ENCODE measurements around the gene ANKS1A. TPM values are rescaled to one million over a fixed set of nuclear protein-coding genes. Genes with fewer than 3 reads are reported as not detected.

ANKS1A gene
- polyA plus RNA-seq, 2 of the 4 experiments (the other 2 are of a cell fraction), result 3.6 to 5.9 TPM

DNA sequence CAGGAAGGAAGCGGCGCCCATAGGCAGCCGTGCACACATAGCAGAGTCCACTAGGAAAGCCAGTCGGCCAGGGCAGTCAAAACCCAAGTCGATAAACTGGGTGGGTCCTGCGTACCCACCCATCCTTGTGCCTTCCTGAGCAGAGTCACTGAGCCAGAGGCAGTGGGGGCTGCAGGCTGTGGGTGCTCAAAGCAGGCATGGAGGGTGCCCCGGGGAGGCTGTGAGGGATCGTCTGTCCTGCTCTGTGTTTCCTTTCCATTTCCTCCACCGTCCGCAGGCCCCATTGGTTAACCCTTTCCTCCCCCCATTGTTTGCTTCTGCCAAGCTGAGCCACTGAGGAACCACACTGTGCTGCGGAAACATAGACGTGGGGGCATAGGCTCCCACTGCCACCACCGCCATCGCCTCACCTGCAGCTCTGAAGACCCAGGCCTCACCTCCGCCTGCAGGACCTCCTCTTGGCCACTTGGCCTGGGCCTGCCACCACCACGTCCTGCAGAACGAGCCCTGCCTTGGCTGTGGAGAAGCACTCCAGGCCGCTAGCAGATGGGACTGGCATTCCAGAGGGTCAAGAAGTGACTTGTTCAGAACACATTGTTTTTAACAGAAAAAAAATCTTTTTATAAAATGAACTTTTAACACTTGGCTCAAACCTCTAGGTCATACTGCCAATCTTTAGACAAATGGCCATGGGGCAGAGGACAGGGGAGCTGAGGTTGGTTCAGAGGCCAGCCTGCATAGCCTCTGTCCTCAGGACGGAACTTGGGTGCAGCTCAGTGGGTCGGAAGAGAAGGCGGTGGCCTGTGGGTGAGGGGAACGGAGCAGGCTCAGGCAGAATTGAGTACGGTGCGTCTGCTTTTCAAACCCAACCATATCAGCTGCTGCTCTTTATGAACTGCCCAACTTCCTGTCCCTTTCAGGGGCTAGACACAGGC lies 199.5 kb downstream of the ANKS1A start:
- Histone ChIP-seq H3K4me1 (peaks cover 2% of the 10 kb centered on the region; the same call in 1 of the 3 replicates), H3K4me2 (no peak overlapping the region), H3K9me3 (no peaks in the 10 kb centered on the region), H3K4me3 (no peak overlapping the region), H3K27ac (no peak overlapping the region)
- TF ChIP-seq CHD4 (IDR thresholded peaks at IDR 0.05; ENCODE audit: borderline replicate concordance) (no peak), NR3C1 (IDR thresholded peaks at IDR 0.05) (no peak)
- TF ChIP-seq, protein P1, sequence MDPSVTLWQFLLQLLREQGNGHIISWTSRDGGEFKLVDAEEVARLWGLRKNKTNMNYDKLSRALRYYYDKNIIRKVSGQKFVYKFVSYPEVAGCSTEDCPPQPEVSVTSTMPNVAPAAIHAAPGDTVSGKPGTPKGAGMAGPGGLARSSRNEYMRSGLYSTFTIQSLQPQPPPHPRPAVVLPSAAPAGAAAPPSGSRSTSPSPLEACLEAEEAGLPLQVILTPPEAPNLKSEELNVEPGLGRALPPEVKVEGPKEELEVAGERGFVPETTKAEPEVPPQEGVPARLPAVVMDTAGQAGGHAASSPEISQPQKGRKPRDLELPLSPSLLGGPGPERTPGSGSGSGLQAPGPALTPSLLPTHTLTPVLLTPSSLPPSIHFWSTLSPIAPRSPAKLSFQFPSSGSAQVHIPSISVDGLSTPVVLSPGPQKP (IDR thresholded peaks at IDR 0.05; ENCODE audit: low read depth, low read length), result no peak
- CTCF ChIA-PET, result interaction anchor here (1.1 kb wide), 1 partner anchor 51 kb away, joined by 3 read pairs; no protein-coding TSS in a partner anchor
- no peak for DNase-seq (ENCODE audit: low read depth in 1 of 2, low spot score in 1 of 2)
- no peak for FAIRE-seq
- ATAC-seq, result no peak
- WGBS (ENCODE audit: missing lambda C conversion rate), result 90% methylated on average over 23 of the region's 24 CpGs
- POLR2A ChIA-PET, result no interaction called here

DNA sequence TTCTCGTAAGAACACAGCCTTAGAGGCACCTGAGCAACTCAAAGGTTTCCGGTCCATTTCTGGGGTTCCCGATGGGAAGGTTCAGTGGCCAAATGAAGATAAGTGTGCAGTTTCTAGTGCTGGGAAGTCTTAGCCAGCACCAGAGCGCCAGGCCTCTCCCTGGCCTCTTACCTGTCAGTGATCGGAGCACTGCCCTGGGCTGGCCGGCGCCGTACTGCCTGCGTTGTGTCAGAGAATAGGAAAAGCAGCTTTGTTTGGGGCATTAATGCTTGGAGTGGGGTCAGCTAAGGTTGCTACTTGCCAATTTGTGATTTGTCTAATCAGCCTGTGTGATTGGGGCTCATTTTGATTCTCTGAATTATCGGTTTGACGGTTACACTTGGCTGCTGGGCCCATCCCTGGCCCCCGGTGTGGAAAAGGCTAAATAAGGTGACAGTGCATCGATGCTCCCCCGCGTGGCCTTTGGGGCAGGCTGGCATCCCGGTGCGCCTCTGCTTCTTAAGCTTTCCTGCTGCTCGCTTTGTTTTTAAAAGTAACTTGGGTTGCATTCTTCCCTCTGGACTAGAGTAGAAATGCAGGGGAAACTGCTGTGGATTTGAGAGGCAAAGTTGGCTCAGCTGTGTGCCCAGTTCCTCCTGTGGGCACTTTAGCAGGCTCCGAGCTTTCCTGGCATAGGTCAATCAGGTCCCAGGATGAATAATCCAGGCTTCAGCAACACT lies 200.3 kb downstream of the ANKS1A start:
- Histone ChIP-seq H3K4me1 (peaks cover 9% of the 10 kb centered on the region; the same call in 2 of the 3 replicates), H3K27ac (no peak overlapping the region), H3K9me3 (no peaks in the 10 kb centered on the region), H3K4me2 (no peak overlapping the region), H3K4me3 (no peak overlapping the region)
- no peak for TF ChIP-seq CHD2 (IDR thresholded peaks at IDR 0.05; ENCODE audit: low read length, partially characterized antibody)
- TF ChIP-seq, protein P2, sequence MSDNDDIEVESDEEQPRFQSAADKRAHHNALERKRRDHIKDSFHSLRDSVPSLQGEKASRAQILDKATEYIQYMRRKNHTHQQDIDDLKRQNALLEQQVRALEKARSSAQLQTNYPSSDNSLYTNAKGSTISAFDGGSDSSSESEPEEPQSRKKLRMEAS (IDR thresholded peaks at IDR 0.05), result no peak
- ATAC-seq, result no peak
- no peak for FAIRE-seq
- DNase-seq (ENCODE audit: low read depth in 1 of 2, low spot score in 1 of 2), result no peak
- CTCF ChIA-PET, result interaction anchor here (1.1 kb wide), 1 partner anchor 33 kb away, joined by 3 read pairs; no protein-coding TSS in a partner anchor
- WGBS (ENCODE audit: missing lambda C conversion rate), result 95% methylated on average over 19 of the region's 19 CpGs
- POLR2A ChIA-PET, result no interaction called here

DNA sequence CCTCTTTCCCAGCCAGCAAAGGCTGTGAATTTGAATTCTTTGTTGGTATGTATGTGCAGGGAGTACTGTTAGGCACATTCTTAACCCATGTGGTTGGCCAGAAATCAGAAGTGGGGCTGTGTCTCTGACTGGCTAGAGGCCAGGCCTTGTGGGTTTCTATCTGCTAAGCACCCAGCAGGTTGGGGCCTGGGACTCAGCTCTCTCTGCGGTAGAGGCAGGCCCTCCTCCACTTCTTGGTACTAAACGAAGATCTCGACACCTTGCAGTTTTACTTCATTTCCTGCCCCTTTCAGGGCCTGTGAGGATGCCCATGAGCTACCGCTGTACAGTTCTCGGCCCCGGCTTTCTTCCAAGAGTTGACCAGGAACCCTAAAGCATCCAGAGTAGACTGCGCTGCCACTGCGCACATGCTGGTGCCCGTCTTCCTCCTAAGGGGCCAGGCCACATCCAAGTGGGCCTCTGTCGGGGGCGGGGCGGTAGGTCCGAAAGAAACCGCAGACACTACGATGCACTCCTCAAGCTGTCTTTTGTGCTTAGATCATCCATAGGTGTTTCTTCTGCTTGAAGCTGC lies 201.0 kb downstream of the ANKS1A start:
- 95% methylated on average over 15 of the region's 15 CpGs for WGBS (ENCODE audit: missing lambda C conversion rate)
- no peak for DNase-seq (ENCODE audit: low read depth in 1 of 2, low spot score in 1 of 2)
- no peak for ATAC-seq
- FAIRE-seq, result no peak
- TF ChIP-seq, protein P3, sequence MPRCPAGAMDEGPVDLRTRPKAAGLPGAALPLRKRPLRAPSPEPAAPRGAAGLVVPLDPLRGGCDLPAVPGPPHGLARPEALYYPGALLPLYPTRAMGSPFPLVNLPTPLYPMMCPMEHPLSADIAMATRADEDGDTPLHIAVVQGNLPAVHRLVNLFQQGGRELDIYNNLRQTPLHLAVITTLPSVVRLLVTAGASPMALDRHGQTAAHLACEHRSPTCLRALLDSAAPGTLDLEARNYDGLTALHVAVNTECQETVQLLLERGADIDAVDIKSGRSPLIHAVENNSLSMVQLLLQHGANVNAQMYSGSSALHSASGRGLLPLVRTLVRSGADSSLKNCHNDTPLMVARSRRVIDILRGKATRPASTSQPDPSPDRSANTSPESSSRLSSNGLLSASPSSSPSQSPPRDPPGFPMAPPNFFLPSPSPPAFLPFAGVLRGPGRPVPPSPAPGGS (IDR thresholded peaks at IDR 0.05), result no peak
- TF ChIP-seq ZSCAN20 (CRISPR knock-in tag; IDR thresholded peaks at IDR 0.05) (no peak), EHF (CRISPR knock-in tag; IDR thresholded peaks at IDR 0.05) (no peak), CHD4 (IDR thresholded peaks at IDR 0.05; ENCODE audit: borderline replicate concordance) (no peak), FOSB (CRISPR knock-in tag; IDR thresholded peaks at IDR 0.05) (no peak), RCOR1 (IDR thresholded peaks at IDR 0.05; ENCODE audit: low read depth, low read length) (no peak), PHF8 (IDR thresholded peaks at IDR 0.05; ENCODE audit: borderline replicate concordance, low read depth) (no peak), KDM5A (IDR thresholded peaks at IDR 0.05) (no peak), GATA3 (IDR thresholded peaks at IDR 0.05; ENCODE audit: borderline replicate concordance) (no peak)
- H3K9me3 ChIP-seq, result no peaks in the 10 kb centered on the region
- peaks cover 9% of the 10 kb centered on the region; the same call in 2 of the 3 replicates for H3K4me1 ChIP-seq
- no peak overlapping the region for H3K27ac ChIP-seq
- ChIA-PET POLR2A (no interaction called here), CTCF (interaction anchor here (1.1 to 1.6 kb wide), 2 partner anchors 34 to 50 kb away, joined by 3 to 5 read pairs; no protein-coding TSS in a partner anchor)
- H3K4me3 ChIP-seq, result no peak overlapping the region
- H3K4me2 ChIP-seq, result no peak overlapping the region

DNA sequence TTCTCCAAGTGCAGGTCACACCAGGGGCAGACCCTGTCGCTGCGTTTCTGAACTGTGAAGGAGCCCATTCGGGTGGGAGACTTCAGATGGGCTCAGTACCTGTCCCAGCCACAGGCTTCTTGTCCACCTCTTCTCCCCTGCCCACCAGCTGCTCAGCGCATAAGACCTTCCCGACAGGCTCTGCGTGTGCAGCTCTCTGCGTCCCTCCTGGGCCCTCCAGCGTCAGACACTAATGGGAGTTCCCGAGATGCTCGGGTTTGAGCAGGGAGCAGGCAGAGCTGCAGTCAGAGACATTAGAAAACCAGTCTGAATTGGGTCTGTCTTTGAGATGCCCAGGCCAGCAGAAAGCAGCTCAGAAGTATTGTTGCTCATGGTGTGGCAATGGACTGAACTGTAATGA lies 201.7 kb downstream of the ANKS1A start:
- H3K4me3 ChIP-seq, result no peak overlapping the region
- H3K4me2 ChIP-seq, result no peak overlapping the region
- peaks cover 10% of the 10 kb centered on the region for H3K4me1 ChIP-seq
- WGBS (ENCODE audit: missing lambda C conversion rate), result 97% methylated on average over 5 of the region's 10 CpGs
- DNase-seq (ENCODE audit: low read depth in 1 of 2, low spot score in 1 of 2) (no peak), FAIRE-seq (no peak), ATAC-seq (no peak)
- no peaks in the 10 kb centered on the region for H3K9me3 ChIP-seq
- POLR2A ChIA-PET, result no interaction called here
- H3K27ac ChIP-seq, result no peak overlapping the region
- CTCF ChIA-PET, result interaction anchor here (1.1 to 1.6 kb wide), 2 partner anchors 35 to 49 kb away, joined by 3 to 5 read pairs; no protein-coding TSS in a partner anchor
- TF ChIP-seq SMC3 (IDR thresholded peaks at IDR 0.05), result no peak
- TF ChIP-seq, protein P4, sequence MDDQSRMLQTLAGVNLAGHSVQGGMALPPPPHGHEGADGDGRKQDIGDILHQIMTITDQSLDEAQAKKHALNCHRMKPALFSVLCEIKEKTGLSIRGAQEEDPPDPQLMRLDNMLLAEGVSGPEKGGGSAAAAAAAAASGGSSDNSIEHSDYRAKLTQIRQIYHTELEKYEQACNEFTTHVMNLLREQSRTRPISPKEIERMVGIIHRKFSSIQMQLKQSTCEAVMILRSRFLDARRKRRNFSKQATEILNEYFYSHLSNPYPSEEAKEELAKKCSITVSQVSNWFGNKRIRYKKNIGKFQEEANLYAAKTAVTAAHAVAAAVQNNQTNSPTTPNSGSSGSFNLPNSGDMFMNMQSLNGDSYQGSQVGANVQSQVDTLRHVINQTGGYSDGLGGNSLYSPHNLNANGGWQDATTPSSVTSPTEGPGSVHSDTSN (IDR thresholded peaks at IDR 0.05), result no peak
- TF ChIP-seq MAZ (IDR thresholded peaks at IDR 0.05; ENCODE audit: borderline replicate concordance, low read depth, low read length), result no peak
- no peak for TF ChIP-seq POLR2A (IDR thresholded peaks at IDR 0.05; ENCODE audit: low read length)
- TF ChIP-seq HEYL (CRISPR knock-in tag; IDR thresholded peaks at IDR 0.05), result no peak
- TF ChIP-seq, protein P2 (IDR thresholded peaks at IDR 0.05), result no peak
- TF ChIP-seq PHF8 (IDR thresholded peaks at IDR 0.05; ENCODE audit: borderline replicate concordance, low read depth), result no peak
- no peak for TF ChIP-seq FOXS1 (CRISPR knock-in tag; IDR thresholded peaks at IDR 0.05)
- no peak for TF ChIP-seq POLR2AphosphoS2 (conservative IDR thresholded peaks at IDR 0.05; ENCODE audit: low read length)
- TF ChIP-seq, protein P5, sequence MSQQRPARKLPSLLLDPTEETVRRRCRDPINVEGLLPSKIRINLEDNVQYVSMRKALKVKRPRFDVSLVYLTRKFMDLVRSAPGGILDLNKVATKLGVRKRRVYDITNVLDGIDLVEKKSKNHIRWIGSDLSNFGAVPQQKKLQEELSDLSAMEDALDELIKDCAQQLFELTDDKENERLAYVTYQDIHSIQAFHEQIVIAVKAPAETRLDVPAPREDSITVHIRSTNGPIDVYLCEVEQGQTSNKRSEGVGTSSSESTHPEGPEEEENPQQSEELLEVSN (IDR thresholded peaks at IDR 0.05; ENCODE audit: borderline replicate concordance, low read depth), result no peak
- TF ChIP-seq BHLHE40 (IDR thresholded peaks at IDR 0.05; ENCODE audit: low read depth, low read length), result no peak
- no peak for TF ChIP-seq CBX2 (IDR thresholded peaks at IDR 0.05; ENCODE audit: borderline replicate concordance, low read depth)

Data from A549 (cell line).